GM18502 (cell line): ENCODE results near the gene FASTKD3.
A peak's percentile ranks its signal among the peaks of the same experiment; 100 is the strongest.

Source experiments
- ATAC-seq: cut with Tn5 transposase; IDR thresholded peaks from one replicate; pipeline ENCODE4 v1.9.1; 2021; ENCODE audit warnings: mild to moderate bottlenecking; ENCODE audit not compliant: unreplicated experiment, poor library complexity

Gene FASTKD3

GRCh38 chr5:7850395-7851239, 18.2 kb downstream of the FASTKD3 start, which contains the start of gene CFAP90:
Gene CFAP90 (minus strand): TSS chr5:7851133. CDS start chr5:7851021, 112 bp downstream.
- peak; percentile 43 for ATAC-seq

DNA sequence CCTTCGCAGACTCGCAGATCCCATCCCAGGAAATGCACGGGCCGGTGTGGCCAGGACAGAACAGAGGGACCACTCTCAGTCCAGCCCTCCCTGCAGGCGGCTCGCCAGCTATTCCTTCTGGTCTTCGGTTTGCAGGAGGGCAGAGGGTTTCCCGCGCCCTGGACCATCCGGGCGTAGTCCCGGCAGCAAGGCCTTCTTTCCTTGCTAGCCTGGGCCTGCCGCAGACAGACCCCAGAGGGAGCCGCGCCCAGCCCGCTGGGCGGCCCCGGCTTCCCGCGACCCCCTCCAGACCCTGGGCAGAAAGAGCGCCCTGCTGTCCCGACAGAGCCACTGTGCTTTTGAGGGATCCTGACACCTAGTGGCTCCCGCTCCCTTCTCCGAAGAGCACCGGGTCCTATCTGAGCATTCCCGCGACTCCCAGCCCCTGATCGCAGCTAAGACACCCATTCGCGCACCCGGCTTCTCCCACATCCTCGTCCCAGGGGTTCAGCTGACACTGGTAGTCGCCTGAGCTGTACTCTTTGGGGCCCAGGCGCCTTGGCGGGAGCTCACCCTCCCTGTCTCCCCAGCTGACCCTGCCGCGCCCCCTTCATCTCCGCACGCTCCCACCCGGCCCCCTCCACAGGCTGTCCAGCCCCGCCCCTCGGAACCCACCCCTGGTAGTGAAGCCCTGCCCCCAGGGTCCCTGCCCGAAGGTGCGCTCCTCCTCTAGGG, 19.0 kb downstream of the FASTKD3 start:
- no peak for ATAC-seq

DNA sequence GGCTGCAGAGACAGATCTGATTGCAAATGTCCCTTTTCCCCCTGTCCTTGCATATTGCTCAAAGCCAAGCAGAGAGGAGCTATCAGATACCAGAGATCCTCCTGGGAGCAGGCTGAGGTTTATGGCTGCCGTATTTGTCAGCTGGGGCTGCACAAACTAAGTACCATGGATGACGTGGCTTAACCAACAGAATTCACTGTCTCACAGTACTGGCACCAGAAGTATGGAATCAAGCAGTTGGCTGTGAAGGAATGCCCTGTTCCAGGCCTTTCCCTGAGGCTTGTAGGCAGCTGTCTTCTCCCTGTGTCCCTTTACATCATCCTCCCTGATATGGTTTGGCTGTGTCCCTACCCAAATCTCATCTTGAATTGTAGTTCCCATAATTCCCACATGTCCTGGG, 20.5 kb downstream of the FASTKD3 start:
- no peak for ATAC-seq

DNA sequence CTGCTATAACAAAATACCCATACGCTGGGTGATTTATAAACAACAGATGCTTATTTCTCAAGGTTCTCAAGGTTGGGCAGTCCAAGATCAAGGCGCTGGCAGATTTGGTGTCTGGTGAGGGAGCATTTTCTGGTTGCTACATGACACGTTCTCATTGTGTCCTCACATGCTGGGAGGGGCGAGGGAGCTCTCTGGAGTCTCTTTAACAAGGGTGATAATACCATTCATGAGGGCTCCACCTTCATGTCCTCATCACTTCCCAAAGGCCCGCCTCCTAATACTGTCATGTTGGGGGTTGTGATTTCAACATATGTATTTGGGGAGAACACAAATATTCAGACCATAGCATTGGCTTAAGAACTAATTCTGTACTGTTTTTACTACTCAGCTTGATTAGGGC, 22.5 kb downstream of the FASTKD3 start:
- ATAC-seq = no peak

- no peak for ATAC-seq
Measured at GRCh38 chr5:7845557-7845956, 23.3 kb downstream of the FASTKD3 start.

GRCh38 chr5:7844901-7845300, 23.9 kb downstream of the FASTKD3 start:
- ATAC-seq = no peak

DNA sequence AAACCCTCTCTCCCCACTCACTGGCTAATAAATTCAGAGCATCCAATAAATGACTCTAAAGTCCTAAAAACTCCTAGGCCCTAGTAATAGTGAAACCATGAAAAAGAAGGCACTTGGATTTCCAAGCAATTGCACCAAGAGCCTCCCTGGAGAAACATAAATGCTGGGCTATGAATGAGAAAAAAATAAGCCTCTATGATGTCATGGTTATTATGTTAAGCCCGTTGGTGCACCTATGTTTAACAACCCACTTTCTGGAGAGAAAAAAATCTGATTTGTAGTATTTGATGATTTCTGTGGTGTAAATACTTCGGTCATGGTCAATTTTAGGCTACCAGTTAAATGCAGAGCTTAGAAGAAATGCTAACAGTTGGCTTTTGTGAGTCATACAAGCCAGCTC, 26.3 kb downstream of the FASTKD3 start:
- ATAC-seq = no peak

- ATAC-seq = no peak
Measured at GRCh38 chr5:7837403-7837802, 31.4 kb downstream of the FASTKD3 start.

DNA sequence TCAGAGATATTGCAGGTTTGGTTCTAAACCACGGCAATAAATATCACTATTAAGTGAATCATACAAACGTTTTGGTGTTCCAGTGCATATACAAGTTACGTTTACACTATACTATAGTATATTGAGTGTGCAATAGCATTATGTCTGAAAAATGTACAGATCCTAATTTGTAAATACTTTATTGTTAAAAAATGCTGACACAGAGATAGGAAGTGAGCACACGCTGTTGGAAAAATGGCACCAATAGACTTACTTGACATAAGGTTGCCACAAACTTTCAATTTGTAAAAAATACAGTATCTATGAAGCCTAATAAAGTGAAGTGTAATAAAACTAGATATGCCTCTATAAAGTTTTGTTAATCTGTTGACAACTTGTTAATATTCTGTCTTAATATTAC, 33.8 kb downstream of the FASTKD3 start:
- ATAC-seq = no peak

DNA sequence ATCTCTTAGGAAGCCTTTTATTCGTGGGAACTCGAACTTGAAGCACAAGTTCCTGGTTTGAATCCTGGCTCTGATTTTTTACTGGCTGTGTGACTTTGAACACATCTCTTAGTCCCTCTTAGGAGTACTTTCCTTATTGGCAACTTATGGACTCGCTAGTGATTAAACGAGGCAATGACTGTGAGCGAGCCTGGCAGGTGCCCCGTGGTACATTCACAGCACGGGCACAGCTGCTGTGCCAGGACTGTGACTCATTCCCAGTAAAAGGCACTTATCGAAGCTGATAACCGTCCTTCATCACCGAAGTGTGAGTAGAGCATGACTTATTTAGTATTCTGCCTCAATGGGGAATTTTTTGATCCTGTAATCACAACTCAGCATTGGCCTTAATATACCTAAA, 40.6 kb downstream of the FASTKD3 start:
- no peak for ATAC-seq

- ATAC-seq = no peak
Measured at GRCh38 chr5:7827610-7828009, 41.2 kb downstream of the FASTKD3 start.

GRCh38 chr5:7825630-7826029, 43.2 kb downstream of the FASTKD3 start:
- ATAC-seq = no peak

DNA sequence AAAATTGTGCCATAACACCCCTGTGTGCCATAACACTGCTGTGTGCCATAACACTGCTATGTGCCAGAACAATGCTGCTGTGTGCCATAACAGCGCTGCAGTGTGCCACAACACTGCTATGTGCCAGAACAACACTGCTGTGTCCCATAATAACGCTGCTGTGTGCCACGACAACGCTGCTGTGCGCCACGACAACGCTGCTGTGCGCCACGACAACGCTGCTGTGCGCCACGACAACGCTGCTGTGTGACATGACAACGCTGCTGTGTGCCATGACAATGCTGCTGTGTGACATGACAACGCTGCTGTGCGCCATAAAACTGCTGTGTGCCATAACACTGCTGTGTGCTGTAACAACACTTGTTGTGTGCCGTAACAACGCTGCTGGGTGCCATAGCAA, 43.8 kb downstream of the FASTKD3 start:
- ATAC-seq = no peak

- no peak for ATAC-seq
Measured at GRCh38 chr5:7823594-7823993, 45.2 kb downstream of the FASTKD3 start.

GRCh38 chr5:7822449-7822848, 46.4 kb downstream of the FASTKD3 start:
- no peak for ATAC-seq

DNA sequence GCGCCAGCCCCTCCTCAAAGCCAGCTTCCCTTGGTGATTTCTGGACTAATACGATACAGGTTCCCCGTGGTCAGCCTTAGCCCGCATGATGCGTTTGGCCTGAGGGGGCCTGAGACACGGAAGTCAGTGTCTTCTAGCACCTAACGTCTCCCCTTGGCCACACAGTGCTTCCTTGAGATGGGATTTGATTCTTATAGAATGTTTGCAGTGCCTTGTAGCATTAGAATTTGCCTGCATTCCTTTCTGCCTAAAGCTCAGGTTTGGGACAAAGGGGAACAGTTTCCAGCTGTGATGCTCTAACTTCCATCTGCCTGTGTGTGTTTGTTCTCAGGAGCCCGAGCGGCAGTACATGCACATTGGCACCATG, 52.3 kb downstream of the FASTKD3 start:
- ATAC-seq = peak; percentile 11

DNA sequence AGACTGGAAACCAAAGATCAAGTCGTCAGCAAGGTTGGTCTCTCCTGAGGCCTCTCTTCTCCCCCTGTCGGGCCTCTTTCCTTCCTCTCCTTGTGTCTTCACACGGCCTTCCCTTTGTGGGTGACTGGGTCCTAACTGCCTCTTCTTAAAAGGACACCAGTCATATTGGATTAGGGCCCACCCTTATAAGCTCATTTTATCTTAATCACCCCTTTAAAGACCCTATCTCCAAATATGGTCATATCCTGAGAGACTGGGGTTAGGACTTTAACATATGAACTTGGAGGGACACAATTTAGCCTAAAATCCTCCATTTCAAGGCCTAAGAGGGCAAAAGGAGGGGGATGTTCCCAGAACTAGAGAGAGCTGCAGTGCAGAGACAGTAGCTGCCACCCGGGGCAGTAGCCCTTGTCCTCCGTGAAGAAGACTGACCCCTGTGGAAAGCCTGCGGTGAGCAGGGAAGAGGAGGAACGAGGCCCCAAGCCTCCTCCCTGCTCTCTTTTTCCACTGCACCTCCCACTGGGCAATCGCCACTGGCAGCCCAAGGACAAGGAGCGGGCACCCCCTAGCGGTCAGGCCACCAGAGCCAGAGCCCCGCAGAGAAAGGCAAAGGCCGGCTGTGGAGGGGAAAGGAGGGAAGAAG, 52.8 kb downstream of the FASTKD3 start:
- ATAC-seq = peak; percentile 95

DNA sequence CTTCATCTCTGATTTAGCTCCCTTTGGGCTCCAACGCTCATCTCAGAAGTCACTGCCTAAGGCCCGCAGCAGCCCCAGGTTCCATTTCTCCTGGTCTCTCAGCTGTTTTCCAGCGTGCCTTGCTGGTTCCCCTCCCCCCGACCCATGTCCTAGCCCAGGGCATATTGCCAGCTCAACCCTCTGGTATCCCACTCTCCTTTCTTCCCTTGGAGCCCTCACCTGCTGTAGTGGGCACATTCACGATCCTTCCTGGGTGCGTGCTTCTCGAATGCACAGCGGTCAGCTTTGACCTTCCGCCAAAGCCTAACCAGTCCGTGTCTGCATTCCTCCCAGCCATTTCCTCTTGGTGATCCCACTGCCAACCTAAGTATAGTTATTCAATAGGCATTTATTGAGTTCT, 54.0 kb downstream of the FASTKD3 start:
- ATAC-seq = no peak

- no peak for ATAC-seq
Measured at GRCh38 chr5:7813576-7813975, 55.3 kb downstream of the FASTKD3 start.

- ATAC-seq = no peak
Measured at GRCh38 chr5:7813007-7813406, 55.8 kb downstream of the FASTKD3 start.

- no peak for ATAC-seq
Measured at GRCh38 chr5:7811715-7812114, 57.1 kb downstream of the FASTKD3 start.
